Endothelial cell of umbilical vein (primary cell): ENCODE data around the gene UBASH3B. TPM values are rescaled to one million over a fixed set of nuclear protein-coding genes. Genes with fewer than 3 reads are reported as not detected.

Experiments used
- BruUV-seq: library from RNA; stranded (reverse); fragments of 400-500 nt; replicated peaks from 2 replicates; lab custom pipeline; 2021; lab: Mats Ljungman, UMichigan
- CTCF ChIA-PET: fragments of 300-600, 350-600 bp; sonication (Branson Sonifier 250); formaldehyde crosslinking; loops from one replicate; lab custom pipeline; 2021; ENCODE audit warnings: antibody characterized with exemption, inconsistent platforms; lab: Charles Lee
- POLR2A ChIA-PET: fragments of 300-600, 350-600 bp; sonication (Branson Sonifier 250); formaldehyde crosslinking; loops from one replicate; lab custom pipeline; 2021; ENCODE audit warnings: antibody characterized with exemption, inconsistent platforms; lab: Charles Lee
- DNase-seq: peaks from one replicate; pipeline ENCODE4 v3.0.0-alpha.2; 2011; ENCODE audit warnings: low read depth, low spot score
- FAIRE-seq: peaks from 2 replicates; lab custom pipeline; 2011; peaks lifted over from hg19 to GRCh38; lab: Jason Lieb, UNC
- H2AFZ ChIP-seq: 2 replicates; pipeline ENCODE4 v1.6.0; 2012; ENCODE audit warnings: low read depth, low read length, control low read depth, inconsistent platforms
- H3K27ac ChIP-seq: 2 replicates; pipeline ENCODE4 v1.5.1; 2011; ENCODE audit warnings: low read depth, mild to moderate bottlenecking, control low read depth, low read length, moderate library complexity; ENCODE audit not compliant: insufficient read depth
- H3K27me3 ChIP-seq, 2 experiments: 2 replicates each; pipeline versions ENCODE4 v1.6.0 to v1.6.1; 2011; ENCODE audit warnings: low read length in 2 of 2, mixed read lengths in 1 of 2; ENCODE audit not compliant: control insufficient read depth in 2 of 2, insufficient read depth in 2 of 2
- H3K36me3 ChIP-seq, 2 experiments: 2 replicates in 1 of 2; 3 replicates in 1 of 2; pipeline ENCODE4 v1.5.1; 2011; ENCODE audit warnings: low read length in 2 of 2, mild to moderate bottlenecking in 1 of 2, moderate library complexity in 1 of 2; ENCODE audit not compliant: control insufficient read depth in 2 of 2, insufficient read depth in 2 of 2; ENCODE audit errors: extremely low read depth in 1 of 2
- H3K4me1 ChIP-seq: 3 replicates; pipeline ENCODE4 v1.5.1; 2011; ENCODE audit warnings: mild to moderate bottlenecking, low read length; ENCODE audit not compliant: control insufficient read depth, insufficient read depth; ENCODE audit errors: extremely low read depth
- H3K4me2 ChIP-seq: 2 replicates; pipeline ENCODE4 v1.6.1; 2011; ENCODE audit warnings: low read length, control low read depth, mixed read lengths; ENCODE audit not compliant: insufficient read depth
- H3K4me3 ChIP-seq, 3 experiments: fragments of 200-600 bp in 1 of 3; sonication (generic), shearing (Covaris generic) in 1 of 3; replicated peaks in 1 of 3; 2 replicates each; pipeline ENCODE4 v1.5.1; 2011 to 2016; ENCODE audit warnings: control low read depth in 3 of 3, low read length in 3 of 3, mild to moderate bottlenecking in 2 of 3, inconsistent platforms in 1 of 3, low read depth in 1 of 3, moderate library complexity in 1 of 3; ENCODE audit not compliant: insufficient read depth in 1 of 3
- H3K79me2 ChIP-seq: 2 replicates; pipeline ENCODE4 v1.6.0; 2012; ENCODE audit warnings: low read length, inconsistent platforms; ENCODE audit not compliant: control insufficient read depth, insufficient read depth
- H3K9ac ChIP-seq: replicated peaks from 2 replicates; pipeline ENCODE3; 2011; ENCODE audit warnings: low read length, control low read depth; ENCODE audit not compliant: insufficient read depth; ENCODE audit errors: extremely low read depth
- H3K9me1 ChIP-seq: replicated peaks from 3 replicates; pipeline ENCODE4 v1.6.0; 2011; ENCODE audit warnings: mild to moderate bottlenecking, low read length; ENCODE audit not compliant: control insufficient read depth, insufficient read depth; ENCODE audit errors: extremely low read depth
- H3K9me3 ChIP-seq: replicated peaks from 2 replicates; pipeline ENCODE4 v1.5.1; 2012; ENCODE audit warnings: low read length, inconsistent platforms; ENCODE audit not compliant: control insufficient read depth, insufficient read depth
- H4K20me1 ChIP-seq: replicated peaks from 2 replicates; pipeline ENCODE3; 2011; ENCODE audit warnings: mild to moderate bottlenecking, low read length; ENCODE audit not compliant: control insufficient read depth, insufficient read depth; ENCODE audit errors: extremely low read depth
- CTCF ChIP-seq, 2 donors: IDR thresholded peaks; 1 replicate in 1 of 2; 2 replicates in 1 of 2; pipeline ENCODE4 v1.5.1; 2011; ENCODE audit warnings: low read length in 2 of 2, mild to moderate bottlenecking in 2 of 2, moderate library complexity in 2 of 2, control low read depth in 1 of 2, inconsistent platforms in 1 of 2, low read depth in 1 of 2; ENCODE audit not compliant: insufficient read depth in 1 of 2; ENCODE audit errors: extremely low read depth in 1 of 2
- EZH2 ChIP-seq: IDR thresholded peaks from 2 replicates; pipeline ENCODE4 v1.6.1; 2012; ENCODE audit warnings: borderline replicate concordance, low read depth, mild to moderate bottlenecking, moderate library complexity, low read length, inconsistent platforms; ENCODE audit not compliant: severe bottlenecking
- GATA2 ChIP-seq: IDR thresholded peaks from 2 replicates; pipeline ENCODE4 v1.7.0; 2011; ENCODE audit warnings: low read depth, mild to moderate bottlenecking, moderate library complexity, mixed read lengths, low read length; ENCODE audit not compliant: insufficient read length, insufficient read depth
- JUN ChIP-seq: IDR thresholded peaks from 2 replicates; pipeline ENCODE4 v1.6.1; 2011; ENCODE audit warnings: borderline replicate concordance, low read depth; ENCODE audit not compliant: insufficient read length, insufficient read depth
- MYC ChIP-seq: IDR thresholded peaks from one replicate; pipeline ENCODE4 v1.6.1; 2011; ENCODE audit warnings: mild to moderate bottlenecking, low read depth, low read length
- POLR2A ChIP-seq: IDR thresholded peaks from 2 replicates; pipeline ENCODE4 v1.6.1; 2012; ENCODE audit warnings: low read depth, mild to moderate bottlenecking, control low read depth, low read length
- POLR2AphosphoS5 ChIP-seq: IDR thresholded peaks from 2 replicates; pipeline ENCODE4 v1.6.1; 2012; ENCODE audit warnings: low read depth, mild to moderate bottlenecking, control low read depth, low read length, moderate library complexity; ENCODE audit not compliant: insufficient read depth
- dilution Hi-C: fragments of 300-500 bp; cut with MboI; formaldehyde crosslinking; loops from one replicate; pipeline ENCODE4 v1.15.0; 2019; ENCODE audit warnings: low sequenced_read_pairs; ENCODE audit not compliant: extremely low pct_ligation_motif_present
- intact Hi-C: fragments of 100-400 bp; cut with micrococcal nuclease; formaldehyde crosslinking; loops from one replicate; pipeline ENCODE4 v1.10.0; 2022
- polyA plus RNA-seq, 4 experiments: library from polyadenylated mRNA; depleted of rRNA in 3 of 4; stranded (reverse) in 3 of 4; unstranded in 1 of 4; fragments of >200 nt; gene quantifications; 2 replicates each; pipeline versions ENCODE4 v1.2.1 to v1.2.3, GENCODE V29; 2011 to 2012; ENCODE audit warnings: missing spikeins in 1 of 4
- total RNA-seq: library from RNA; stranded (reverse); gene quantifications from 2 replicates; pipeline ENCODE4 v1.2.3, GENCODE V29; 2021
- TF ChIP-seq, protein P1 (sequence below): IDR thresholded peaks from 2 replicates; pipeline ENCODE4 v1.6.1; 2011; ENCODE audit not compliant: insufficient read depth, insufficient read length

Gene UBASH3B
- total and polyA plus RNA-seq, 2 donors (not counting 3 experiments of a cell fraction or from before 2014, with no cell fraction given), result 23.7 to 38.1 TPM

- CTCF ChIA-PET, result interaction anchor here (1.0 to 1.6 kb wide), 4 partner anchors 12 to 246 kb away, joined by 3 to 4 read pairs (median 3); no protein-coding TSS in a partner anchor
Observed at GRCh38 chr11:122617297-122617696, 38.2 kb upstream of the UBASH3B start.

More at GRCh38 chr11:122617297-122617696, 38.2 kb upstream of the UBASH3B start:
- intact Hi-C loops, result no loop called here
- H3K9me3 ChIP-seq, result no peaks in the 10 kb centered on the region
- no peaks in the 10 kb centered on the region for H3K4me1 ChIP-seq
- POLR2A ChIA-PET, result no interaction called here
- dilution Hi-C loops, result no loop called here
- H3K4me3 ChIP-seq, result no peak overlapping the region
- H3K36me3 ChIP-seq, result no peaks in the 10 kb centered on the region
- no peaks in the 10 kb centered on the region for H3K79me2 ChIP-seq
- DNase-seq (no peak), FAIRE-seq (no peak)
- no peak overlapping the region for H3K27ac ChIP-seq
- no peaks in the 10 kb centered on the region for H3K27me3 ChIP-seq
- no peak overlapping the region for H3K9ac ChIP-seq
- TF ChIP-seq GATA2, result no peak
- TF ChIP-seq CTCF (IDR thresholded peaks at IDR 0.05; ENCODE audit: extremely low read depth in 1 of 2, insufficient read depth in 1 of 2, low read depth in 1 of 2, low read length in 2 of 2), result no peak
- TF ChIP-seq POLR2AphosphoS5, result no peak
- TF ChIP-seq POLR2A, result no peak
- TF ChIP-seq JUN, result no peak
- TF ChIP-seq MYC, result no peak
- no peak for TF ChIP-seq EZH2
- TF ChIP-seq, protein P1, sequence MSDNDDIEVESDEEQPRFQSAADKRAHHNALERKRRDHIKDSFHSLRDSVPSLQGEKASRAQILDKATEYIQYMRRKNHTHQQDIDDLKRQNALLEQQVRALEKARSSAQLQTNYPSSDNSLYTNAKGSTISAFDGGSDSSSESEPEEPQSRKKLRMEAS, result no peak
- H3K9me1 ChIP-seq, result no peaks in the 10 kb centered on the region
- H3K4me2 ChIP-seq, result no peak overlapping the region
- H2AFZ ChIP-seq, result no peak overlapping the region
- no peaks in the 10 kb centered on the region for H4K20me1 ChIP-seq
- no TSS peak for BruUV-seq
